ENCODE measurements around the gene B4GALNT3.

The B4GALNT3 gene

DNA sequence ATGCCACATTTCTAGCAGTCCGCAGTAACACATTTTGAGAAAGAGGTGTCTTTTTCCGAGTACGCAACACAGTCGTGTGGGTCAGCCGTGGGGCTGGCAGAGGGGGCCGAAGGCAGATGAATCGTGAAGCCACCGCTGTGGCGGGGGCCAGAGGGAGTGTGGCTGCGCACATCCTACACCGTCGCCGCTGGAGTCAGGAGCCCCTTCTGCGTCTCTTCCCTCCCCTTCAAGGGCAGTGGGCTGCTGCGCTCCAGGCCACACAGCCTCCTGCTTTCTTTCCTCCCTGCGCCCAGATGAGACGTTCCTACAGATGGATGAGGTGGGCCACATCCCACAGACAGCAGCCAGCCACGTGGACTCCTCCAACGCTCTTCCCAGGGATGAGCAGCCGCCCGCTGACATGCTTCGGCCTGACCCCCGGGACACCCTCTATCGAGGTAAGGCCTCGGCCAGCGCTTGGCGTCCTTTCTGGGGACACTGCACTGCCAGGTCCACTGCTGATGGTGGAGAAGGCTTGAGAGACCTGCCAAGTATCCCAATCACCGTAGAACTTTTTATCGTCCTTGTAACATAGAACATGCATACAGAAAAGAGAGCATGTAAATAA, 89.8 kb downstream of the B4GALNT3 start:
- DNase-seq (no peak), ATAC-seq (no peak)
- Mint-ChIP-seq H3K27ac (no peak overlapping the region), H3K4me3 (no peak overlapping the region), H3K27me3 (peaks cover 22% of the 10 kb centered on the region), H3K4me1 (peaks cover 38% of the 10 kb centered on the region), H3K9me3 (no peaks in the 10 kb centered on the region)

DNA sequence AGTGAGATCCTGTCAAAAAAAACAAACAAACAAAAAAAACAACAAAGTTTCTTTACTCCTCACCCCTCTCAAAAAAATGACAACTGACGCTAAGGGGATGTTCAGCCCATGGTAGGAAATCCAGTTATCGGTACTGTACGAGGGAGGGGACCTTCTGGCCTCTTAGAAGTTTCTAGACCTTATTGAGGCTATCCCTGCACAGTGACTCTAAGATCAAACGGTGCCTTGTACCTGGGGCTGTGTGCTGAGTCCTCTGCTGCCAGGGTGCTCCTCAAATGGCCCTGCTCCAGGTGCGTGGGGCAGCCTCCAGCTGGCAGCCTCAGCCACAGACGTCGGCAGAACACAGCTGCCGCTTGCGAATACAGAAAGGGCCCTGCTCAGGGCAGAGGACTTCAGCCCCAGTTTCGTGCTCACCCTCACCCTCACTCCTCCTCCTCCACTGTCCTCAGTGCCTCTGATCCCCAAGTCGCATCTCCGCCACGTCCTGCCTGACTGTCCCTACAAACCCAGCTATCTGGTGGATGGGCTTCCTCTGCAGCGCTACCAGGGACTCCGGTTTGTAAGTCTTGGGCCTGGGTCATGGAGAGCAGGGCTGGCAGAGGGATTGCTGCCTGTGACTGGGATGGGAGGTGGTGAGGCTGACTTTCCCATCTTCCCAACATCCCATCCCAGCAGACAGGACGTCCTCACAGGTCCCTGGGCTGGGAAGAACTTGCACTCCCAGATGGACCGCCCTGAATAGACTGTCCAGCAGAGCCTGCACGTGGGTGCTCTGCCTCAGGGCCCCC, 90.9 kb downstream of the B4GALNT3 start:
- DNase-seq = no peak
- H3K27ac Mint-ChIP-seq = no peak overlapping the region

DNA sequence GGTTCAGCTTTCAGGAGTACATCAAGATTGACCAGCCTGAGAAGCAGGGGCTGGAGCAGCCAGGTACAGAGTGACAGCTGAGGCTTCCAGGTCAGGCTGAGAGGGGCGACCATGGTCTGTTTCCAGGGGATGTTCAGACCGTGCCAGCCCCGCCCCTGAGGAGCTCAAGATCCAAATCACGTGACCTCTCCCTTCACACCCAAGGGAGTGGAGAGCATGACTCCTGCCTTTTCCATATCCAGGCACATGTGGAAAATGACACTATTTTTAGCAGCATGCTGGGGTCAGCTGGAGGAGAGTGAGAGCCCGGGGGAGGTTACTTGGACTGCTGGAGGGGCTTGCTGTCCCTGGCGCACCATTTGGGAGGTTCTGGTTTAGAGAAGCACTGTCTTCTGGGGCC, 92.7 kb downstream of the B4GALNT3 start:
- H3K9me3 Mint-ChIP-seq = no peaks in the 10 kb centered on the region
- DNase-seq (no peak), ATAC-seq (no peak)
- H3K4me1 Mint-ChIP-seq = peaks cover 31% of the 10 kb centered on the region
- H3K27me3 Mint-ChIP-seq = no peaks in the 10 kb centered on the region
- no peak overlapping the region for H3K27ac Mint-ChIP-seq
- peak overlapping the region; percentile 18 to 86 for H3K4me3 Mint-ChIP-seq

More for the DNA sequence above, 90.9 kb downstream of the B4GALNT3 start:
- no peak for ATAC-seq
- Mint-ChIP-seq H3K4me1 (peaks cover 38% of the 10 kb centered on the region), H3K27me3 (peaks cover 13% of the 10 kb centered on the region), H3K4me3 (no peak overlapping the region), H3K9me3 (no peaks in the 10 kb centered on the region)

GRCh38 chr12:553216-554000, 93.7 kb downstream of the B4GALNT3 start:
- ATAC-seq (peak; percentile 89), DNase-seq (peak in 1 of 2 donors; percentile 72)
- Mint-ChIP-seq H3K27ac (peak overlapping the region; percentile 79 to 96), H3K9me3 (no peaks in the 10 kb centered on the region), H3K27me3 (no peaks in the 10 kb centered on the region), H3K4me1 (peaks cover 31% of the 10 kb centered on the region), H3K4me3 (peak overlapping the region; percentile 55 to 86)

DNA sequence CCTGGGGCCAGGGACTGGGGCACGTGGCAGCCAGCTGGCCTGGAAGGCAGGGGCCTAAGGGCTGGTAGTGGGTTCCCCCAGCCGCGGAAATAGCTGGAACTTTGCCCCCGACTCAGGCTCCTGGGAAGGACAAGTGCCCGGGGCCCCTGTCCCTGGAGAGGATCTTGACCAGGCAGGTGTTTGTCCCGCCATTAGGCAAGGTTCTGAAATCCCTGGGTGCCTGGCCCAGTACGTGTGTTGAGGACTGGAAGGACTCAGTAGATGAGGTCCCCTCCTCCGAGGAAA, 94.2 kb downstream of the B4GALNT3 start:
- H3K4me1 Mint-ChIP-seq = peaks cover 31% of the 10 kb centered on the region
- peak overlapping the region; percentile 55 to 86 for H3K4me3 Mint-ChIP-seq
- ATAC-seq (no peak), DNase-seq (no peak)
- H3K9me3 Mint-ChIP-seq = no peaks in the 10 kb centered on the region
- peak overlapping the region in 1 of 2 donors; percentile 96 for H3K27ac Mint-ChIP-seq
- no peaks in the 10 kb centered on the region for H3K27me3 Mint-ChIP-seq

- no peaks in the 10 kb centered on the region for H3K27me3 Mint-ChIP-seq
- DNase-seq (no peak), ATAC-seq (no peak)
- H3K27ac Mint-ChIP-seq = no peak overlapping the region
- H3K9me3 Mint-ChIP-seq = no peaks in the 10 kb centered on the region
- no peak overlapping the region for H3K4me3 Mint-ChIP-seq
- peaks cover 36% of the 10 kb centered on the region for H3K4me1 Mint-ChIP-seq
Measured at GRCh38 chr12:556498-556897, 96.8 kb downstream of the B4GALNT3 start.

- no peak for ATAC-seq
- H3K4me3 Mint-ChIP-seq = no peak overlapping the region
- H3K27me3 Mint-ChIP-seq = no peaks in the 10 kb centered on the region
- H3K9me3 Mint-ChIP-seq = no peaks in the 10 kb centered on the region
- H3K27ac Mint-ChIP-seq = no peak overlapping the region
- peaks cover 36% of the 10 kb centered on the region for H3K4me1 Mint-ChIP-seq
- DNase-seq = no peak
Measured at GRCh38 chr12:558580-558979, 98.8 kb downstream of the B4GALNT3 start.

DNA sequence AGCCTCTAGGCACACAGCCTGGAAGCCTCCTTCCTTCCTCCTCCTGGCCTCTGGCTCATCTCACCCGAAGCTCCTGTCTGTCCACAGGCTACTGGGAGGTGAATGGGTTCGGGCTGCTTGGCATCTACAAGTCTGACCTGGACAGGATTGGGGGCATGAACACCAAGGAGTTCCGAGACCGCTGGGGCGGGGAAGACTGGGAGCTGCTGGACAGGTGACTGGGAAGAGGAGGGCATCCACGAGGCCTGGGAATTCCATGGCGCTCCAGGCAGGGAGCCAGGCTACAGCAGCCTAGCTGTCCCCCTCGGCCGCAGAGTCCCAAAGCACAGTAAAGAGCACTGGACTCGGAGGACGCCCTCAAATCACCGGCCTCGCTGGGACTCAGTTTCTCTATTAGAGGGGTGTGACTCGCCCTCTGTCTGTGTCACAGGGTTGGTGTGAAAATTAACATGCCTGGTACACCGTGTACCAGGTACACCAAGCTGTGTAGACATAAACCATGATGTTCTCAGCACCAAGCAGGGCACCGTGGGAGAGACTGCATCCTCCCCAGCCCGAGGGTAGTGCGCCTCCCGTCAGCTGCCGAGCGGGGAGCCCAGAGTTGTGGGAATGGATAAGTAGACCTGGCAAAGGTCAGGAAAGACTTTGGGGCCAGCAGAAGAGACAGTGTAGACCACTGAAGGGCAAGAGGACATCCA, 99.6 kb downstream of the B4GALNT3 start:
- no peaks in the 10 kb centered on the region for H3K27me3 Mint-ChIP-seq
- H3K9me3 Mint-ChIP-seq = no peaks in the 10 kb centered on the region
- peak overlapping the region in 1 of 2 donors; percentile 67 for H3K27ac Mint-ChIP-seq
- no peak for ATAC-seq
- DNase-seq = no peak
- H3K4me1 Mint-ChIP-seq = peaks cover 38% of the 10 kb centered on the region
- H3K4me3 Mint-ChIP-seq = no peak overlapping the region

- no peaks in the 10 kb centered on the region for H3K9me3 Mint-ChIP-seq
- ATAC-seq (no peak), DNase-seq (no peak)
- no peaks in the 10 kb centered on the region for H3K27me3 Mint-ChIP-seq
- H3K4me3 Mint-ChIP-seq = no peak overlapping the region
- peaks cover 43% of the 10 kb centered on the region for H3K4me1 Mint-ChIP-seq
- H3K27ac Mint-ChIP-seq = peak overlapping the region in 1 of 2 donors; percentile 67
Measured at GRCh38 chr12:559906-560455, 100.2 kb downstream of the B4GALNT3 start.

- Mint-ChIP-seq H3K27me3 (no peaks in the 10 kb centered on the region), H3K27ac (no peak overlapping the region), H3K4me1 (peaks cover 51% of the 10 kb centered on the region), H3K9me3 (no peaks in the 10 kb centered on the region), H3K4me3 (no peak overlapping the region)
- DNase-seq = no peak
- ATAC-seq = no peak
Measured at GRCh38 chr12:560691-561390, 101.1 kb downstream of the B4GALNT3 start.

DNA sequence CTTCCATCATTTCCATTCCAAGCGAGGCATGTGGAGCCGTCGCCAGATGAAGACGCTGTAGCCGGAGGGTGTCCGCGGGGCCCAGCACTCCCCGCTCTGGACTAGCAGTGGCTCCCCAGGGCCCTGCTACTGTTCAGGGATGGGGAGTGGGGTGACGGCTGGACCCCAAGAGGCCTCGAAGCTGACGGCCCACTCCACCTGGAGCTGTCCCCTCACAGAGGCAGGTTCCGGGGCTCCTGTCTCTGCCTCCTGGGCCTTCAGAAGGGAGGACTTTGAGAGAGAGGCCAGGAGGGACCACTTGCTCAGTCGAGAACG, 101.6 kb downstream of the B4GALNT3 start:
- Mint-ChIP-seq H3K4me3 (no peak overlapping the region), H3K9me3 (no peaks in the 10 kb centered on the region), H3K27me3 (no peaks in the 10 kb centered on the region), H3K4me1 (peaks cover 56% of the 10 kb centered on the region), H3K27ac (no peak overlapping the region)
- ATAC-seq (no peak), DNase-seq (no peak)

DNA sequence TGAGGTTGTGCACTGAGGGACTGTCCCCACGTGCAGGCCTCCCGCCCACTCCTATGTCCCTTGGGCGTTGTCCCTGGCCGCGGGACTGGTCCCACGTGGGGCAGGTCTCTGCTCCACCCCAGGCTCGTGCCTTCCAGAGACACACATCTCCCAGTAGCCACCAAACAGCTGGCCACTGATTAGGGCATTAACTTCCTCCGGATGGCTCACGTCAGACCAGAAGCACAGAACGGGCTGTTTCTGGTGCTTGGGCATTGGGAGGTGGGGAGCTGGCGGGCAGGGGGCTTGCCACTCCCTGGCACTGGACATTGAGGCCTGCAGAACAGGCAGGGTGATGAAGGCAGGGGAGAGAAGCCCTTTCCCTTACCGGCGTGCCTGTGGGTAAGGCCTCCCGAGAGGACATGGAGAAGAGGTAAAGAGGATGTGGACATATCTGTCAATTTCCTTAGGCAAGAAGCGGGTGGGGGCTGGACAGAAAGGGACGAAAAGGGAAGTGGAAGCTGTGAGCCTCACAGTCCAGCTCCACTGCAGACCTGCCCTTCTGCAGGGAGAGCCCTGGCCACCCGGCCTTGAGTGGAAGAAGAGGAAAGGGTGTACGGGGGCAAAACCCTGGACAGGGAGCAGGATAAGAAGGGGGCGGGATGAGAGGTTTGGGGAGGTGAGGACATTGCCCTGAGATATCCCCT, 102.3 kb downstream of the B4GALNT3 start:
- H3K4me3 Mint-ChIP-seq = peak overlapping the region; percentile 5 to 23
- ATAC-seq = no peak
- H3K27me3 Mint-ChIP-seq = no peaks in the 10 kb centered on the region
- no peak for DNase-seq
- H3K4me1 Mint-ChIP-seq = peaks cover 56% of the 10 kb centered on the region
- H3K9me3 Mint-ChIP-seq = no peaks in the 10 kb centered on the region
- peak overlapping the region in 1 of 2 donors; percentile 38 for H3K27ac Mint-ChIP-seq

DNA sequence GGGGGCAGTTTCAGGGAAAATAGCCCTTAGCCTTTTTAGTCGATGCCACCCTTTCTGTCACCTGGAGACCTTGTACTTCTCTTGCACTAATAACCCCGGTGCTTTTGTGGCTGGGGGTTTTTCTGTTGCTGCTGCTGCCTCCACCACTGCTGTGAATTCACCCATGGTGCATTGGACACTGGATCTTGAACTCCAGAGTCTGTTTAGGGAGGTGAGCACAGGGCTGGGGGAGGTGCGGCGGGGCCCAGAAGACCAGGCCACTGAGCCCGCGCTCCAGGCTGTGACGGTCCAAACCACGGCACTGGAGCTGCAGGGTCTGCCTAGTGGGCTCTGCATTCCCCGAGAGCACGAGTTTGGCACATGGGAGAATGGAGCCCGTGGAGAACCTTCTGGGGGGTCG, 102.9 kb downstream of the B4GALNT3 start:
- no peaks in the 10 kb centered on the region for H3K9me3 Mint-ChIP-seq
- DNase-seq = no peak
- peak overlapping the region in 1 of 2 donors; percentile 38 for H3K27ac Mint-ChIP-seq
- H3K4me1 Mint-ChIP-seq = peaks cover 56% of the 10 kb centered on the region
- peak; percentile 25 for ATAC-seq
- no peaks in the 10 kb centered on the region for H3K27me3 Mint-ChIP-seq
- H3K4me3 Mint-ChIP-seq = peak overlapping the region; percentile 77 to 81

GRCh38 chr12:563250-563781, 103.6 kb downstream of the B4GALNT3 start:
- Mint-ChIP-seq H3K9me3 (no peaks in the 10 kb centered on the region), H3K4me3 (peak overlapping the region; percentile 77 to 81), H3K4me1 (peaks cover 59% of the 10 kb centered on the region), H3K27me3 (no peaks in the 10 kb centered on the region), H3K27ac (peak overlapping the region; percentile 43 to 95)
- peak in 1 of 2 donors; percentile 49 for DNase-seq
- ATAC-seq = peak; percentile 80
